ENCODE measurements around the gene TLCD3B. TPM values are rescaled to one million over a fixed set of nuclear protein-coding genes. Genes with fewer than 3 reads are reported as not detected.

The TLCD3B gene
- total and polyA plus RNA-seq, 9 of the 15 experiments (the other 6 are each of a cell fraction or from before 2014, with no cell fraction given) = 0.10 to 0.52 (median 0.23) TPM; not detected in 4

DNA sequence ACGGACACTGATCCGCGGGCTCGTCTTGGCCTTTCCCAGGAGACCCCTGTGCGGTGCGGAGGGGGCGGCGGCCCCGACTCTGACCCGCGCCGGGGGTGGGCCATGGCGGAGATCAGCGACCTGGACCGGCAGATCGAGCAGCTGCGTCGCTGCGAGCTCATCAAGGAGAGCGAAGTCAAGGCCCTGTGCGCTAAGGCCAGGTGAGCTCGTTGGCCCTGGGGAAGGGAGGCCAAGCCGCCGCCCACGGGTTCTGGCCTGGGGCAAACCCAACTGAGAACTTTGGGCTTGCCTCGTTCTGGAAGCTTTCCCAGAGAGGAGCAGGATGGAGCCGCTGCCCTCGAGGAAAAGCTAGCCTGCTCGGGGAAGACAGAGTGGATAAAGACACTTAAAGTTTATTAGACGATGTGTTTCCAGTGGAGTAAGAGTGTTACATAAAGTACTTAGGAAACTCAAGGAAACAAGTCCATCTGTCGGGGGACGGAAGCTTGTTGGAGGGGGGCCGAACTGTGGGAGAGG lies 45.3 kb upstream of the TLCD3B start (continued):
- TF ChIP-seq, protein P1, sequence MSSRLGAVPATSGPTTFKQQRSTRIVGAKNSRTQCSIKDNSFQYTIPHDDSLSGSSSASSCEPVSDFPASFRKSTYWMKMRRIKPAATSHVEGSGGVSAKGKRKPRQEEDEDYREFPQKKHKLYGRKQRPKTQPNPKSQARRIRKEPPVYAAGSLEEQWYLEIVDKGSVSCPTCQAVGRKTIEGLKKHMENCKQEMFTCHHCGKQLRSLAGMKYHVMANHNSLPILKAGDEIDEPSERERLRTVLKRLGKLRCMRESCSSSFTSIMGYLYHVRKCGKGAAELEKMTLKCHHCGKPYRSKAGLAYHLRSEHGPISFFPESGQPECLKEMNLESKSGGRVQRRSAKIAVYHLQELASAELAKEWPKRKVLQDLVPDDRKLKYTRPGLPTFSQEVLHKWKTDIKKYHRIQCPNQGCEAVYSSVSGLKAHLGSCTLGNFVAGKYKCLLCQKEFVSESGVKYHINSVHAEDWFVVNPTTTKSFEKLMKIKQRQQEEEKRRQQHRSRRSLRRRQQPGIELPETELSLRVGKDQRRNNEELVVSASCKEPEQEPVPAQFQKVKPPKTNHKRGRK (tag; IDR thresholded peaks at IDR 0.05) = no peak
- TF ChIP-seq SMARCA4 (IDR thresholded peaks at IDR 0.05) = no peak
- 0 out of 2 replicates have a peak, but pooled peaks have one; percentile 24 for TF ChIP-seq ZNF143 (CRISPR knock-in tag; IDR thresholded peaks at IDR 0.05)
- no peak for TF ChIP-seq ETS2 (tag; IDR thresholded peaks at IDR 0.05; ENCODE audit: borderline replicate concordance, poor library complexity, severe bottlenecking)
- TF ChIP-seq, protein P2, sequence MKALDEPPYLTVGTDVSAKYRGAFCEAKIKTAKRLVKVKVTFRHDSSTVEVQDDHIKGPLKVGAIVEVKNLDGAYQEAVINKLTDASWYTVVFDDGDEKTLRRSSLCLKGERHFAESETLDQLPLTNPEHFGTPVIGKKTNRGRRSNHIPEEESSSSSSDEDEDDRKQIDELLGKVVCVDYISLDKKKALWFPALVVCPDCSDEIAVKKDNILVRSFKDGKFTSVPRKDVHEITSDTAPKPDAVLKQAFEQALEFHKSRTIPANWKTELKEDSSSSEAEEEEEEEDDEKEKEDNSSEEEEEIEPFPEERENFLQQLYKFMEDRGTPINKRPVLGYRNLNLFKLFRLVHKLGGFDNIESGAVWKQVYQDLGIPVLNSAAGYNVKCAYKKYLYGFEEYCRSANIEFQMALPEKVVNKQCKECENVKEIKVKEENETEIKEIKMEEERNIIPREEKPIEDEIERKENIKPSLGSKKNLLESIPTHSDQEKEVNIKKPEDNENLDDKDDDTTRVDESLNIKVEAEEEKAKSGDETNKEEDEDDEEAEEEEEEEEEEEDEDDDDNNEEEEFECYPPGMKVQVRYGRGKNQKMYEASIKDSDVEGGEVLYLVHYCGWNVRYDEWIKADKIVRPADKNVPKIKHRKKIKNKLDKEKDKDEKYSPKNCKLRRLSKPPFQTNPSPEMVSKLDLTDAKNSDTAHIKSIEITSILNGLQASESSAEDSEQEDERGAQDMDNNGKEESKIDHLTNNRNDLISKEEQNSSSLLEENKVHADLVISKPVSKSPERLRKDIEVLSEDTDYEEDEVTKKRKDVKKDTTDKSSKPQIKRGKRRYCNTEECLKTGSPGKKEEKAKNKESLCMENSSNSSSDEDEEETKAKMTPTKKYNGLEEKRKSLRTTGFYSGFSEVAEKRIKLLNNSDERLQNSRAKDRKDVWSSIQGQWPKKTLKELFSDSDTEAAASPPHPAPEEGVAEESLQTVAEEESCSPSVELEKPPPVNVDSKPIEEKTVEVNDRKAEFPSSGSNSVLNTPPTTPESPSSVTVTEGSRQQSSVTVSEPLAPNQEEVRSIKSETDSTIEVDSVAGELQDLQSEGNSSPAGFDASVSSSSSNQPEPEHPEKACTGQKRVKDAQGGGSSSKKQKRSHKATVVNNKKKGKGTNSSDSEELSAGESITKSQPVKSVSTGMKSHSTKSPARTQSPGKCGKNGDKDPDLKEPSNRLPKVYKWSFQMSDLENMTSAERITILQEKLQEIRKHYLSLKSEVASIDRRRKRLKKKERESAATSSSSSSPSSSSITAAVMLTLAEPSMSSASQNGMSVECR (CRISPR knock-in tag; IDR thresholded peaks at IDR 0.05) = 0 out of 2 replicates have a peak, but pooled peaks have one; percentile 40
- no peak for TF ChIP-seq CEBPG (CRISPR knock-in tag; IDR thresholded peaks at IDR 0.05)
- no peak for TF ChIP-seq CEBPG (tag; conservative IDR thresholded peaks at IDR 0.05 in 1 of 2, IDR thresholded peaks at IDR 0.05 in 1 of 2)
- no peak for TF ChIP-seq DMBX1 (CRISPR knock-in tag; IDR thresholded peaks at IDR 0.05; ENCODE audit: borderline replicate concordance)
- no peak for TF ChIP-seq JUN (IDR thresholded peaks at IDR 0.05; ENCODE audit: borderline replicate concordance, low read depth, low read length)
- TF ChIP-seq JUN (CRISPR knock-in tag; IDR thresholded peaks at IDR 0.05; ENCODE audit: borderline replicate concordance) = 0 out of 2 replicates have a peak, but pooled peaks have one; percentile 0
- TF ChIP-seq CHD2 (IDR thresholded peaks at IDR 0.05; ENCODE audit: low read depth, low read length) = 0 out of 2 replicates have a peak, but pooled peaks have one; percentile 18
- TF ChIP-seq, protein P3, sequence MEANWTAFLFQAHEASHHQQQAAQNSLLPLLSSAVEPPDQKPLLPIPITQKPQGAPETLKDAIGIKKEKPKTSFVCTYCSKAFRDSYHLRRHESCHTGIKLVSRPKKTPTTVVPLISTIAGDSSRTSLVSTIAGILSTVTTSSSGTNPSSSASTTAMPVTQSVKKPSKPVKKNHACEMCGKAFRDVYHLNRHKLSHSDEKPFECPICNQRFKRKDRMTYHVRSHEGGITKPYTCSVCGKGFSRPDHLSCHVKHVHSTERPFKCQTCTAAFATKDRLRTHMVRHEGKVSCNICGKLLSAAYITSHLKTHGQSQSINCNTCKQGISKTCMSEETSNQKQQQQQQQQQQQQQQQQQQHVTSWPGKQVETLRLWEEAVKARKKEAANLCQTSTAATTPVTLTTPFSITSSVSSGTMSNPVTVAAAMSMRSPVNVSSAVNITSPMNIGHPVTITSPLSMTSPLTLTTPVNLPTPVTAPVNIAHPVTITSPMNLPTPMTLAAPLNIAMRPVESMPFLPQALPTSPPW (CRISPR knock-in tag; IDR thresholded peaks at IDR 0.05) = peak; percentile 10; the same call in 1 of the 2 replicates
- TF ChIP-seq HNRNPUL1 (IDR thresholded peaks at IDR 0.05; ENCODE audit: low read length) = no peak
- TF ChIP-seq RAD51 (IDR thresholded peaks at IDR 0.05; ENCODE audit: borderline replicate concordance, low read depth) = no peak
- TF ChIP-seq, protein P4, sequence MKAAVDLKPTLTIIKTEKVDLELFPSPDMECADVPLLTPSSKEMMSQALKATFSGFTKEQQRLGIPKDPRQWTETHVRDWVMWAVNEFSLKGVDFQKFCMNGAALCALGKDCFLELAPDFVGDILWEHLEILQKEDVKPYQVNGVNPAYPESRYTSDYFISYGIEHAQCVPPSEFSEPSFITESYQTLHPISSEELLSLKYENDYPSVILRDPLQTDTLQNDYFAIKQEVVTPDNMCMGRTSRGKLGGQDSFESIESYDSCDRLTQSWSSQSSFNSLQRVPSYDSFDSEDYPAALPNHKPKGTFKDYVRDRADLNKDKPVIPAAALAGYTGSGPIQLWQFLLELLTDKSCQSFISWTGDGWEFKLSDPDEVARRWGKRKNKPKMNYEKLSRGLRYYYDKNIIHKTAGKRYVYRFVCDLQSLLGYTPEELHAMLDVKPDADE (conservative IDR thresholded peaks at IDR 0.05; ENCODE audit: control insufficient read depth, low read depth, low read length) = 0 out of 2 replicates have a peak, but pooled peaks have one; percentile 6
- TF ChIP-seq, protein P5, sequence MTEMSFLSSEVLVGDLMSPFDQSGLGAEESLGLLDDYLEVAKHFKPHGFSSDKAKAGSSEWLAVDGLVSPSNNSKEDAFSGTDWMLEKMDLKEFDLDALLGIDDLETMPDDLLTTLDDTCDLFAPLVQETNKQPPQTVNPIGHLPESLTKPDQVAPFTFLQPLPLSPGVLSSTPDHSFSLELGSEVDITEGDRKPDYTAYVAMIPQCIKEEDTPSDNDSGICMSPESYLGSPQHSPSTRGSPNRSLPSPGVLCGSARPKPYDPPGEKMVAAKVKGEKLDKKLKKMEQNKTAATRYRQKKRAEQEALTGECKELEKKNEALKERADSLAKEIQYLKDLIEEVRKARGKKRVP (CRISPR knock-in tag; IDR thresholded peaks at IDR 0.05) = no peak
- 0 out of 4 replicates have a peak, but pooled peaks of 1 of the 2 experiments have one; percentile 6 for TF ChIP-seq TEAD1 (CRISPR knock-in tag; IDR thresholded peaks at IDR 0.05)
- 0 out of 4 replicates have a peak, but pooled peaks of 1 of the 2 experiments have one; percentile 7 for TF ChIP-seq HDAC1 (IDR thresholded peaks at IDR 0.05)

Measured in K562 (cell line).